Cardiac muscle cell (in vitro differentiated cells and primary cell): Measurements from ENCODE around the gene SNX27. TPM values are rescaled to one million over a fixed set of nuclear protein-coding genes. Genes with fewer than 3 reads are reported as not detected.

Experiments used
- DNase-seq, 2 donors: peaks; one replicate each; pipeline versions ENCODE4 v3.0.0 to v3.0.0-alpha.2; 2010 to 2017; ENCODE audit warnings: low read depth in 1 of 2, low spot score in 1 of 2
- H3K27ac ChIP-seq: fragments of 200-600 bp; sonication (generic); 2 replicates; pipeline ENCODE4 v1.5.1; 2016
- H3K27me3 ChIP-seq: fragments of 200-600 bp; sonication (generic); 2 replicates; pipeline ENCODE4 v1.6.0; 2016; ENCODE audit warnings: control low read depth
- H3K36me3 ChIP-seq: fragments of 200-600 bp; sonication (generic); 2 replicates; pipeline ENCODE4 v1.5.1; 2016; ENCODE audit warnings: control low read depth
- H3K4me1 ChIP-seq: fragments of 200-600 bp; sonication (generic); 2 replicates; pipeline ENCODE4 v1.8.1; 2017; ENCODE audit warnings: low read depth, mild to moderate bottlenecking, mixed run types
- H3K4me3 ChIP-seq: fragments of 200-600 bp; sonication (generic); 2 replicates; pipeline ENCODE4 v1.5.1; 2016; ENCODE audit warnings: mild to moderate bottlenecking
- H3K9me3 ChIP-seq: fragments of 200-600 bp; sonication (generic); 2 replicates; pipeline ENCODE4 v1.5.1; 2017; ENCODE audit warnings: low read depth, mild to moderate bottlenecking, control low read depth
- CTCF ChIP-seq: IDR thresholded peaks from 2 replicates; pipeline ENCODE4 v1.5.1; 2012; ENCODE audit warnings: low read depth, mild to moderate bottlenecking, low read length
- polyA plus RNA-seq: library from polyadenylated mRNA; unstranded; fragments of >200 nt; fragmentation: Nextera tagmentation; extraction: Ambion mirVana; gene quantifications from 2 replicates; pipeline ENCODE4 v1.2.1, GENCODE V29; 2016
- total RNA-seq: library from RNA; depleted of rRNA; stranded (reverse); fragments of >200 nt; gene quantifications from 2 replicates; pipeline ENCODE4 v1.2.3, GENCODE V29; 2016

SNX27 gene
- 24.5 and 34.5 TPM in 2 replicates for total RNA-seq
- polyA plus RNA-seq: 24.4 and 27.6 TPM in 2 replicates

DNA sequence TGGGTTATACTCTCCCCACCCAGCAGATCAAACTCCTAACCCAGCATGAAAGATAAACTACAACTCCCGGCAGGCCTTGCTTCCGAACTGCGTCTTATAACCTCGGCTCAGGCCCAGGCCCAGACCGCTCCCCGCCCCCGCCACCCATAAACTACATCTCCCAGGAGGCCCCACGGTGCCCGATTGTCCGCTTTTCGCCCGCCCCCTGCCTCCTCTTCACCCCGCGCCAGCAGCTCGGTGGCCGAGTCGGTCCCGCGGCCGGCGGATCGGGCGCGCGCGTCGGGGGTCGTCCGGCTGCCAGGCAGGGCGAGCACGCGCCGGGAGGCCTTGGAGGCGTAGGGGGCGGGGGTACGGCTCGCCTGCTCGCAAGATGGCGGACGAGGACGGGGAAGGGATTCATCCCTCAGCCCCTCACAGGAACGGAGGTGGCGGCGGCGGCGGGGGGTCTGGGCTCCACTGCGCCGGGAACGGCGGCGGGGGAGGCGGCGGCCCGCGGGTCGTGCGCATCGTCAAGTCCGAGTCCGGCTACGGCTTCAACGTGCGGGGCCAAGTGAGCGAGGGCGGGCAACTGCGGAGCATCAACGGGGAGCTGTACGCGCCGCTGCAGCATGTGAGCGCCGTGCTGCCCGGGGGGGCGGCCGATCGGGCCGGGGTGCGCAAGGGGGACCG, at the start of gene SNX27:
Gene SNX27, plus strand, starts transcription at position 219 of the 669 bp plus-strand sequence. Its CDS starts 152 bp downstream, at position 371.
- Histone ChIP-seq H3K9me3 (no peaks in the 10 kb centered on the region), H3K4me3 (peak within 1 kb of the TSS; percentile 70), H3K27ac (peak within 1 kb of the TSS; percentile 62), H3K4me1 (no peaks in the 10 kb centered on the region), H3K36me3 (no peaks in the 10 kb centered on the region), H3K27me3 (no peaks in the 10 kb centered on the region)
- TF ChIP-seq CTCF: no peak
- DNase-seq: peak; percentile 96 to 97

DNA sequence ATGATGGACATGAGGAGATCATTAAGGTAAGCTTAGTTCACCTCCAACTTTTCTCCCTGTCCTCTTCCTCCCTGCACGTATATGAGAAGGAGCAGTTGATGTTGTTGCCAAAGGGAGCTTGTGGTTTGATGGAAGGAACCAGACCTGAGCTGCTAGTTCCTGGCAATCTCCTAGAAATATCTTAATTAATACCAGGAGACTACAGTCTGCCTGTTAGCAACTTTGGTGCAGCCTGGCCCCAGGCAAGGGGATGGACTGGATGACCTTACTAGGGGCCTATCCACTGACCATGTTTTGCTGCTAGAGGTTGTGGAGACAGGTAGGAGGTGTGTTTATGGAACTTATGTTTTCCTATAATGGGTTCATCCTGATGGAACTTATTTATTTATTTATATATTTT, 49.2 kb upstream of the SNX27 start:
- no peak overlapping the region for H3K27ac ChIP-seq
- no peaks in the 10 kb centered on the region for H3K4me1 ChIP-seq
- no peaks in the 10 kb centered on the region for H3K9me3 ChIP-seq
- DNase-seq: no peak
- H3K27me3 ChIP-seq: no peaks in the 10 kb centered on the region
- no peak for TF ChIP-seq CTCF
- H3K4me3 ChIP-seq: no peak overlapping the region
- H3K36me3 ChIP-seq: peaks cover 13% of the 10 kb centered on the region

DNA sequence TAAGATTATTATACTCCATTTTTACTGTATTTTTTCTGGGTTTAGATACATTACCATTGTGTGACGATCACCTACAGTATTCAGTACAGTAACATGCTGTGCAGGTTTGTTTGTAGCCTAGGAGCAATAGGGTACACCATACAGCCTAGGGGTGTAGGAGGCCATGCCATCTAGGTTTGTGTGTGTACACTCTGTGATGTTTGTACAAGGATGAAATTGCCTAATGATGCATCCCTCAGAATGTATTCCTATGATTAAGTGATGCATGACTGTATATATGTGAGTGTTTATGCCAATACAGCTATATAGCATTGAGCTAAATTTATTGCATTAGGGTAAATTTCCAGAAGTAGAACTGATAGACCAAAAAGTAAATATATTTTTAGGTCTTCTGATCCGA, 48.5 kb upstream of the SNX27 start:
- H3K27ac ChIP-seq: no peak overlapping the region
- TF ChIP-seq CTCF: no peak
- H3K9me3 ChIP-seq: no peaks in the 10 kb centered on the region
- peaks cover 16% of the 10 kb centered on the region for H3K36me3 ChIP-seq
- H3K27me3 ChIP-seq: no peaks in the 10 kb centered on the region
- no peaks in the 10 kb centered on the region for H3K4me1 ChIP-seq
- no peak overlapping the region for H3K4me3 ChIP-seq
- DNase-seq: no peak

DNA sequence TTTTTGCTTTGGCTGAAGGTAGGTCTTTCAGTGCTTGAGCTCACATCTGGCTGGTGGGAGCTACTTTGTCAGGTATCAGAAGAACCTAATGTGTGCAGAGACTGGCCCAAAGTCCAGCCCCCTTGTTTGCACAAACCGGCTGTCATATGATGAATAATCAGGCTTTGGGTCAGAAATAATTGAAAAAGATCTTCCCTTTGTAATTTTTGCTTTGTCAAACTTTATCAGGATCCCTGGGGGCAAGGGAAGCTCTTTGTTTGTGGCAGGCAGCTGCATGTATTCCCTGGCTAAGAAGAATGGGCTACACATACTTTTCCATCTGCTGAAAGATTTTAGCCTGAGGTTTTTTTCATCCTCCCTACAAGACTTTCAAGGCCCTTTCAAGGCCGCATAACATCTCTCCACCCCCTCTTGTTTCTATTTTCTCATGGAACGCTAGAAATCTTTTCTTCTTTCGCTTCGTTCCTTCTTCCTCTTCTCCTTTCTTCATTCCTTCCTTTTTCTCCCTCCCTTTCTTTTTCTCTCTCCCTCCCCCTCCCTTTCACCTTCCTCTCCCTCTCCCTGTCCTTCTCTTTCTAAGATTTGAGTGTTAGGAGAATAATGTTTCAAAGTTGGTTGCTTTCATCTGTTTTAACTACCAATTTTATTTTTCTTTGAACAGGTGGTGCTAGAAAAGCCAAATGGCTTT, 46.2 kb upstream of the SNX27 start:
- TF ChIP-seq CTCF: no peak
- DNase-seq: no peak
- H3K9me3 ChIP-seq: no peaks in the 10 kb centered on the region
- no peak overlapping the region for H3K4me3 ChIP-seq
- H3K27ac ChIP-seq: no peak overlapping the region
- no peaks in the 10 kb centered on the region for H3K27me3 ChIP-seq
- no peaks in the 10 kb centered on the region for H3K4me1 ChIP-seq
- H3K36me3 ChIP-seq: peaks cover 18% of the 10 kb centered on the region

- H3K4me1 ChIP-seq: no peaks in the 10 kb centered on the region
- no peak for TF ChIP-seq CTCF
- no peak for DNase-seq
- no peak overlapping the region for H3K27ac ChIP-seq
- peaks cover 21% of the 10 kb centered on the region for H3K36me3 ChIP-seq
- no peak overlapping the region for H3K4me3 ChIP-seq
- no peaks in the 10 kb centered on the region for H3K9me3 ChIP-seq
- no peaks in the 10 kb centered on the region for H3K27me3 ChIP-seq
Observed at GRCh38 chr1:151568626-151569088, 43.2 kb upstream of the SNX27 start.
